ENCODE measurements around the gene ENTPD1. TPM values are rescaled to one million over a fixed set of nuclear protein-coding genes. Genes with fewer than 3 reads are reported as not detected.

Gene ENTPD1
- total and polyA plus RNA-seq, 2 donors (not counting 1 experiment from before 2014, with no cell fraction given), result 0.47 to 3.3 TPM

DNA sequence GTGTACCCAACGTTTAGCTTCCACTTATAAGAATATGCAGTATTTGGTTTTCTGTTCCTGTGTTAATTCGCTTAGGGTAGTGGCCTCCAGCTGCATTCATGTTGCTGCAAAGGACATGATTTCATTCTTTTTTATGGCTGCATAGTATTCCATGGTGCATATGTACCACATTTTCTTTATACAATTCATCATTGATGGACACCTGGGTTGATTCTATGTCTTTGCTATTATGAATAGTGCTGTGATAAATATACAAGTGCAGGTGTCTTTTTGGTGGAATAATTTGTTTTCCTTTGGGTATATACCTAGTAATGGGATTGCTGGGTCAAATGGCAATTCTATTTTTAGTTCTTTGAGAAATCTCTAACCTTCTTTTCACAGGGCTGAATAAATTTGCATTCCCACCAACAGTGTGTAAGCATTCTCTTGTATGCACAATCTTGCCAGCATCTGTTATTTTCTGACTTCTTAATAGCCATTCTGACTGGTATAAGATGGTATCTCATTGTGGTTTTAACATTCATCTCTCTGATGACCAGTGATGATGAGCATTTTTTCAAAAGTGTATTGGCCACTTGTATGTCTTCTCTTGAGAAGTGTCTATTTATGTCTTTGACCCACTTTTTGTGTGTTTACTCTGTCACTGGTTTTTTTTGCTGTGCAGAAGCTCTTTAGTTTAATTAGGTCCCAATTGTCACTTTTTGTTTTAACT lies 79.3 kb downstream of the ENTPD1 start:
- Histone ChIP-seq H3K9ac (ENCODE audit: insufficient read depth, low read length) (no peak overlapping the region), H3K9me3 (ENCODE audit: control insufficient read depth, insufficient read depth, low read depth, low read length) (no peaks in the 10 kb centered on the region), H3K79me2 (ENCODE audit: control insufficient read depth, insufficient read depth, low read length) (no peaks in the 10 kb centered on the region), H3K36me3 (ENCODE audit: control insufficient read depth, insufficient read depth, low read length) (no peaks in the 10 kb centered on the region), H3K4me3 (replicated peaks in 1 of 4; ENCODE audit: control extremely low read depth in 1 of 4, insufficient read depth in 1 of 4, low read depth in 3 of 4, low read length in 4 of 4) (no peak overlapping the region), H3K27ac (ENCODE audit: insufficient read depth, low read length) (no peak overlapping the region), H3K4me2 (ENCODE audit: extremely low read depth, insufficient read depth, low read length) (no peak overlapping the region), H2AFZ (ENCODE audit: low read length) (no peak overlapping the region), H3K4me1 (ENCODE audit: control insufficient read depth, extremely low read depth, insufficient read depth, low read length) (no peaks in the 10 kb centered on the region), H4K20me1 (ENCODE audit: control insufficient read depth, extremely low read depth, insufficient read depth, low read length) (no peaks in the 10 kb centered on the region), H3K27me3 (ENCODE audit: control insufficient read depth, insufficient read depth, low read length) (no peaks in the 10 kb centered on the region)
- TF ChIP-seq EZH2 (IDR thresholded peaks at IDR 0.05; ENCODE audit: low read length, missing control alignments), result no peak
- peak in 1 of 2 donors; percentile 11 for DNase-seq (ENCODE audit: low read depth in 2 of 2)

DNA sequence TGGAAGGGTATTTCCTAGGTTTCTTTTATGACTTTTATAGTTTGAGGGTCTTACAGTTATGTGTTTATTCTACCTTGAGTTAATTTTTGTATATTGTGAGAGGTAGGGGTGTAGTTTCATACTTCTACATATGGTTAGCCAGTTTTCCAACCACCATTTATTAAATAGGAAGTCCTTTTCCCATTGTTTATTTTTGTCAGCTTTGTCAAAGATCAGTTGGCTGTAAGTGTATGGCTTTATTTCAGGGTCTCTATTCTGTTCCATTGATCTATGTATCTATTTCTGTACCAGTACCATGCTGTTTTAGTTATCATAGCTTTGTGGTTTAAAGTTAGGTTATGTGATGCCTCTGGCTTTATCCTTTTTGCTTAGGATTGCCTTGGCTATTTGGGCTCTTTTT lies 79.9 kb downstream of the ENTPD1 start:
- Histone ChIP-seq H3K27me3 (ENCODE audit: control insufficient read depth, insufficient read depth, low read length) (no peaks in the 10 kb centered on the region), H3K79me2 (ENCODE audit: control insufficient read depth, insufficient read depth, low read length) (no peaks in the 10 kb centered on the region), H3K27ac (ENCODE audit: insufficient read depth, low read length) (no peak overlapping the region), H3K4me1 (ENCODE audit: control insufficient read depth, extremely low read depth, insufficient read depth, low read length) (no peaks in the 10 kb centered on the region), H3K9ac (ENCODE audit: insufficient read depth, low read length) (no peak overlapping the region), H3K4me3 (replicated peaks in 1 of 4; ENCODE audit: control extremely low read depth in 1 of 4, insufficient read depth in 1 of 4, low read depth in 3 of 4, low read length in 4 of 4) (no peak overlapping the region), H2AFZ (ENCODE audit: low read length) (no peak overlapping the region), H3K36me3 (ENCODE audit: control insufficient read depth, insufficient read depth, low read length) (no peaks in the 10 kb centered on the region), H3K4me2 (ENCODE audit: extremely low read depth, insufficient read depth, low read length) (no peak overlapping the region), H3K9me3 (ENCODE audit: control insufficient read depth, insufficient read depth, low read depth, low read length) (no peaks in the 10 kb centered on the region), H4K20me1 (ENCODE audit: control insufficient read depth, extremely low read depth, insufficient read depth, low read length) (no peaks in the 10 kb centered on the region)
- no peak for DNase-seq (ENCODE audit: low read depth in 2 of 2)
- no peak for TF ChIP-seq EZH2 (IDR thresholded peaks at IDR 0.05; ENCODE audit: low read length, missing control alignments)
- TF ChIP-seq, protein P1, sequence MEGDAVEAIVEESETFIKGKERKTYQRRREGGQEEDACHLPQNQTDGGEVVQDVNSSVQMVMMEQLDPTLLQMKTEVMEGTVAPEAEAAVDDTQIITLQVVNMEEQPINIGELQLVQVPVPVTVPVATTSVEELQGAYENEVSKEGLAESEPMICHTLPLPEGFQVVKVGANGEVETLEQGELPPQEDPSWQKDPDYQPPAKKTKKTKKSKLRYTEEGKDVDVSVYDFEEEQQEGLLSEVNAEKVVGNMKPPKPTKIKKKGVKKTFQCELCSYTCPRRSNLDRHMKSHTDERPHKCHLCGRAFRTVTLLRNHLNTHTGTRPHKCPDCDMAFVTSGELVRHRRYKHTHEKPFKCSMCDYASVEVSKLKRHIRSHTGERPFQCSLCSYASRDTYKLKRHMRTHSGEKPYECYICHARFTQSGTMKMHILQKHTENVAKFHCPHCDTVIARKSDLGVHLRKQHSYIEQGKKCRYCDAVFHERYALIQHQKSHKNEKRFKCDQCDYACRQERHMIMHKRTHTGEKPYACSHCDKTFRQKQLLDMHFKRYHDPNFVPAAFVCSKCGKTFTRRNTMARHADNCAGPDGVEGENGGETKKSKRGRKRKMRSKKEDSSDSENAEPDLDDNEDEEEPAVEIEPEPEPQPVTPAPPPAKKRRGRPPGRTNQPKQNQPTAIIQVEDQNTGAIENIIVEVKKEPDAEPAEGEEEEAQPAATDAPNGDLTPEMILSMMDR (conservative IDR thresholded peaks at IDR 0.05 in 1 of 2, IDR thresholded peaks at IDR 0.05 in 1 of 2; ENCODE audit: low read depth in 1 of 2, low read length in 2 of 2), result no peak

DNA sequence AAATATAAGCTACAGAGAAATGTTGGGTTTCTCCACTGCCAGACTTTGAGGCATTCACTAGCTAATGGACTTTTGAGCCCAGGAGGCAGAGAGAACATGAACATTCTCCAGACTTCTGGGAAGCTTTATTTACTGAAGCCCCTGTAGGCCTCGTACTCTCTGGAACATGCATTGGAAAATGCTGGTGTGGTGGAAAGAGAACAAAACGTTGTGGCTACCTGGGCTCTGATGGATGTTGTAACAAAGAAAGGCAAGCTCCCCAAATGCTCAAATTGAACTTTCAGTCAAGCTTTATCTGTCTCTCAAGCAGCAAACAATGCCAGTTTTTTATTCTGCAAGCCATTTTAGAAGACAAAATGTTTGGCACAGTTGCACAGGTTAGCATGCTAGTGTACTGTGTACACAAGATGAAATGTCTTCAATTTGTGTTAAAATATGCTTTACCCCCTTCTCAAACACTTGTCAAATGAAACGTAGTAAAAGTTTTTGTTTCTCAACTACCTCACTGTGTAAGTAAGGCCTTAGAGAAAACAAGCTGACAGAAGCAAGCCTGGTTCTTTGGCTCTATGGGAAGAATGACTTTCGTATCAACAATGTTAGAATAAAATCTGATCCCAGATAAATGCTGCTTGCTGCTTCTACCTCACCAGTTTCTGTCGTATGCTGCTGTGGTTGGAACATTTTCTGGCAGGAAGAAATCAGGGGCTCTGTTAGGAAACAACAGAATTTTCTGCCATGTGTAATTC lies 80.8 kb downstream of the ENTPD1 start:
- Histone ChIP-seq H3K79me2 (ENCODE audit: control insufficient read depth, insufficient read depth, low read length) (no peaks in the 10 kb centered on the region), H3K4me3 (replicated peaks in 1 of 4; ENCODE audit: control extremely low read depth in 1 of 4, insufficient read depth in 1 of 4, low read depth in 3 of 4, low read length in 4 of 4) (no peak overlapping the region), H3K4me1 (ENCODE audit: control insufficient read depth, extremely low read depth, insufficient read depth, low read length) (no peaks in the 10 kb centered on the region), H3K9ac (ENCODE audit: insufficient read depth, low read length) (no peak overlapping the region), H3K27ac (ENCODE audit: insufficient read depth, low read length) (no peak overlapping the region), H2AFZ (ENCODE audit: low read length) (no peak overlapping the region), H3K27me3 (ENCODE audit: control insufficient read depth, insufficient read depth, low read length) (no peaks in the 10 kb centered on the region), H3K36me3 (ENCODE audit: control insufficient read depth, insufficient read depth, low read length) (no peaks in the 10 kb centered on the region), H3K4me2 (ENCODE audit: extremely low read depth, insufficient read depth, low read length) (no peak overlapping the region), H3K9me3 (ENCODE audit: control insufficient read depth, insufficient read depth, low read depth, low read length) (no peaks in the 10 kb centered on the region), H4K20me1 (ENCODE audit: control insufficient read depth, extremely low read depth, insufficient read depth, low read length) (no peaks in the 10 kb centered on the region)
- TF ChIP-seq, protein P1 (conservative IDR thresholded peaks at IDR 0.05 in 1 of 2, IDR thresholded peaks at IDR 0.05 in 1 of 2; ENCODE audit: low read depth in 1 of 2, low read length in 2 of 2), result no peak
- TF ChIP-seq EZH2 (IDR thresholded peaks at IDR 0.05; ENCODE audit: low read length, missing control alignments), result no peak
- DNase-seq (ENCODE audit: low read depth in 2 of 2), result no peak

All from fibroblast of lung (primary cell).